ENCODE data around the gene SUV39H1. TPM values are rescaled to one million over a fixed set of nuclear protein-coding genes. Genes with fewer than 3 reads are reported as not detected.

SUV39H1 gene
- total and polyA plus RNA-seq, 2 of the 13 experiments (the other 11 are each of a cell fraction or from before 2014, with no cell fraction given): 5.2 to 10.1 TPM

DNA sequence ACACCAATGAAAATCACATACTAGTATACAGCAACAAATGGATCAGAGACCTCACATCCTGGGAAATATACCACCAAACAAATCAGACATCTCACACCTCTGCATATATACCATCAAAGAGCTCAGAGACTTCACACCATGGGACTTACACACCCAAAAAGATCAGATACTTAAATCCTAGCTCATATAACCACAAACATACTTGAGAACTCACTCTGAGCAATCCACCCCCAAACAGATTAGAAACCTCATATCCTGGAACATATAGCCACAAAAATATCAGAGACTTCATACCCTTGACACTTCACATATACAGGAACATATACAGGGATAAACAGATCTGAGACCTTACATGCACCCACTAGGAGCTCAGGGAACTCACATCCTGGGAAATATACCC lies 32.1 kb downstream of the SUV39H1 start:
- H3K27ac ChIP-seq (ENCODE audit: extremely low read length, insufficient read depth, low read length): no peak overlapping the region
- H3K4me2 ChIP-seq (ENCODE audit: low read depth, low read length): no peak overlapping the region
- H3K79me2 ChIP-seq (ENCODE audit: insufficient read depth, low read length): no peaks in the 10 kb centered on the region
- BruUV-seq (replicated peaks): no TSS peak
- H3K9ac ChIP-seq (ENCODE audit: insufficient read depth, low read depth, low read length): no peak overlapping the region
- no peaks in the 10 kb centered on the region for H3K4me1 ChIP-seq (ENCODE audit: insufficient read depth, low read length)
- in situ Hi-C loops (cut with HindIII; ENCODE audit: extremely low pct_ligation_motif_present, low pct_unique_long_range_greater_than_20kb): no loop called here
- no peak overlapping the region for H3K4me3 ChIP-seq (replicated peaks in 1 of 3; ENCODE audit: insufficient read depth in 1 of 3, low read depth in 2 of 3, low read length in 3 of 3)
- no peak for TF ChIP-seq ZNF549 (CRISPR knock-in tag; IDR thresholded peaks at IDR 0.05)
- TF ChIP-seq ZNF83 (CRISPR knock-in tag; IDR thresholded peaks at IDR 0.05; ENCODE audit: borderline replicate concordance): no peak
- TF ChIP-seq KLF15 (CRISPR knock-in tag; IDR thresholded peaks at IDR 0.05; ENCODE audit: borderline replicate concordance): no peak
- TF ChIP-seq TAF15 (IDR thresholded peaks at IDR 0.05; ENCODE audit: low read depth, low read length, poor library complexity, severe bottlenecking): no peak
- no peak for TF ChIP-seq ZFX (CRISPR knock-in tag; IDR thresholded peaks at IDR 0.05; ENCODE audit: low read depth)
- no peak for TF ChIP-seq ZNF33A (CRISPR knock-in tag; IDR thresholded peaks at IDR 0.05; ENCODE audit: borderline replicate concordance)
- TF ChIP-seq, protein P1, sequence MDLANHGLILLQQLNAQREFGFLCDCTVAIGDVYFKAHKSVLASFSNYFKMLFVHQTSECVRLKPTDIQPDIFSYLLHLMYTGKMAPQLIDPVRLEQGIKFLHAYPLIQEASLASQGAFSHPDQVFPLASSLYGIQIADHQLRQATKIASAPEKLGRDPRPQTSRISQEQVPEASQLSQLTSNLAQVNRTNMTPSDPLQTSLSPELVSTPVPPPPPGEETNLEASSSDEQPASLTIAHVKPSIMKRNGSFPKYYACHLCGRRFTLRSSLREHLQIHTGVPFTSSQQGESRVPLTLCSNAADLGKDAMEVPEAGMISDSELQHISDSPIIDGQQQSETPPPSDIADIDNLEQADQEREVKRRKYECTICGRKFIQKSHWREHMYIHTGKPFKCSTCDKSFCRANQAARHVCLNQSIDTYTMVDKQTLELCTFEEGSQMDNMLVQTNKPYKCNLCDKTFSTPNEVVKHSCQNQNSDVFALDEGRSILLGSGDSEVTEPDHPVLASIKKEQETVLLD (CRISPR knock-in tag; IDR thresholded peaks at IDR 0.05; ENCODE audit: low read depth): no peak
- no peak for TF ChIP-seq ELF1 (CRISPR knock-in tag; IDR thresholded peaks at IDR 0.05)
- TF ChIP-seq NFKB2 (CRISPR knock-in tag; IDR thresholded peaks at IDR 0.05; ENCODE audit: borderline replicate concordance): no peak
- TF ChIP-seq ZNF879 (CRISPR knock-in tag; IDR thresholded peaks at IDR 0.05): no peak
- TF ChIP-seq, protein P2, sequence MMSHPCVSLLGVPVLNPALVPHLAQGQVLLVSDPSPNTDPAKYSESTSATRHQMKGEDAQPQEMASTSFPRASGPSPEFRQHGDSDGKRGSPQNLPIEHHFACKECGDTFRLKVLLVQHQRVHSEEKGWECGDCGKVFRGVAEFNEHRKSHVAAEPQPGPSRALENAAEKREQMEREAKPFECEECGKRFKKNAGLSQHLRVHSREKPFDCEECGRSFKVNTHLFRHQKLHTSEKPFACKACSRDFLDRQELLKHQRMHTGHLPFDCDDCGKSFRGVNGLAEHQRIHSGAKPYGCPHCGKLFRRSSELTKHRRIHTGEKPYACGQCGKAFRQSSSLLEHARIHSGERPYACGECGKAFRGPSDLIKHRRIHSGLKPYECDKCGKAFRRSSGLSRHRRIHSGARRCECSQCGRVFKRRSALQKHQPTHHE (CRISPR knock-in tag; IDR thresholded peaks at IDR 0.05; ENCODE audit: borderline replicate concordance): no peak
- no peak for TF ChIP-seq RFXAP (CRISPR knock-in tag; IDR thresholded peaks at IDR 0.05; ENCODE audit: borderline replicate concordance)
- TF ChIP-seq ZHX2 (IDR thresholded peaks at IDR 0.05; ENCODE audit: low read depth): no peak
- TF ChIP-seq ZHX2 (CRISPR knock-in tag; IDR thresholded peaks at IDR 0.05; ENCODE audit: borderline replicate concordance): no peak
- TF ChIP-seq TAF1 (CRISPR knock-in tag; IDR thresholded peaks at IDR 0.05): no peak
- TF ChIP-seq NAIF1 (CRISPR knock-in tag; IDR thresholded peaks at IDR 0.05; ENCODE audit: borderline replicate concordance): no peak
- H3K9me3 ChIP-seq (ENCODE audit: low read length): no peaks in the 10 kb centered on the region
- H4K20me1 ChIP-seq (ENCODE audit: insufficient read depth, low read length): no peaks in the 10 kb centered on the region
- intact Hi-C loops (cut with micrococcal nuclease; ENCODE audit: unreplicated experiment): no loop called here
- ChIA-PET POLR2A (no interaction called here), CTCF (ENCODE audit: low intra/inter-chr PET ratio, low total read pairs) (no interaction called here)
- FAIRE-seq: no peak
- H2AFZ ChIP-seq (ENCODE audit: low read length): no peak overlapping the region
- ATAC-seq: no peak
- no peaks in the 10 kb centered on the region for H3K36me3 ChIP-seq (replicated peaks in 1 of 2; ENCODE audit: control insufficient read depth in 1 of 2, insufficient read depth in 2 of 2, low read length in 2 of 2)
- H3K27me3 ChIP-seq (ENCODE audit: control insufficient read depth in 1 of 2, insufficient read depth in 2 of 2, low read length in 2 of 2): no peaks in the 10 kb centered on the region
- no peak for DNase-seq (ENCODE audit: low spot score)
